Measurements from ENCODE around the gene SCGN.

SCGN gene

DNA sequence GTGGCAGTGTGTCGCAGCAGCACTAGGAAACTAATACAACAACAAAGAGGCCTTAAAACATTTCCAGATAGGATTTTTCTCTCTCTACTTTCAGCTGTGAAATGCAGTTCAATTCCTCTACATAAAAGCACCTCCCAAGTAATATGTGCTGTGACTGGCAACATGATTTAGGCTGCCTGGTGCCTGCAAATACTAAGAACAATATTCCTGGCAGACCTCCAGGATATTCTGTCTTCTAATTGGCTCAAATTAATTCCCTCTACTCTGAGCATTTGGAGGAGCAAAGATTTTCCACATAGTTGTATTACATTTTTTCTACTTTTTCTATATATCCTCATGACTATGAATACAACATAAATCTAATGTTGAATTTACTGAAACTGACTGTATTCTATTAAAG, 33.2 kb downstream of the SCGN start:
- TF ChIP-seq POU6F1 (CRISPR knock-in tag; IDR thresholded peaks at IDR 0.05; ENCODE audit: borderline replicate concordance, low read depth) (no peak), TOX (CRISPR knock-in tag; IDR thresholded peaks at IDR 0.05; ENCODE audit: borderline replicate concordance) (no peak), ZFP3 (CRISPR knock-in tag; IDR thresholded peaks at IDR 0.05) (no peak), SNAI2 (CRISPR knock-in tag; IDR thresholded peaks at IDR 0.05) (no peak), CSRNP3 (CRISPR knock-in tag; IDR thresholded peaks at IDR 0.05) (no peak), OSR1 (CRISPR knock-in tag; IDR thresholded peaks at IDR 0.05) (no peak), ZNF565 (CRISPR knock-in tag; conservative IDR thresholded peaks at IDR 0.05; ENCODE audit: low read depth) (no peak), BACH2 (CRISPR knock-in tag; IDR thresholded peaks at IDR 0.05; ENCODE audit: borderline replicate concordance) (no peak), ZFP30 (CRISPR knock-in tag; IDR thresholded peaks at IDR 0.05) (no peak), RARB (CRISPR knock-in tag; IDR thresholded peaks at IDR 0.05) (no peak), CSDC2 (CRISPR knock-in tag; IDR thresholded peaks at IDR 0.05) (no peak), ZNF70 (CRISPR knock-in tag; IDR thresholded peaks at IDR 0.05) (no peak), ARNTL (CRISPR knock-in tag; IDR thresholded peaks at IDR 0.05; ENCODE audit: borderline replicate concordance, low read depth) (no peak), ESRRG (CRISPR knock-in tag; IDR thresholded peaks at IDR 0.05) (no peak), ZC3H10 (CRISPR knock-in tag; IDR thresholded peaks at IDR 0.05) (no peak)
- TF ChIP-seq, protein P1, sequence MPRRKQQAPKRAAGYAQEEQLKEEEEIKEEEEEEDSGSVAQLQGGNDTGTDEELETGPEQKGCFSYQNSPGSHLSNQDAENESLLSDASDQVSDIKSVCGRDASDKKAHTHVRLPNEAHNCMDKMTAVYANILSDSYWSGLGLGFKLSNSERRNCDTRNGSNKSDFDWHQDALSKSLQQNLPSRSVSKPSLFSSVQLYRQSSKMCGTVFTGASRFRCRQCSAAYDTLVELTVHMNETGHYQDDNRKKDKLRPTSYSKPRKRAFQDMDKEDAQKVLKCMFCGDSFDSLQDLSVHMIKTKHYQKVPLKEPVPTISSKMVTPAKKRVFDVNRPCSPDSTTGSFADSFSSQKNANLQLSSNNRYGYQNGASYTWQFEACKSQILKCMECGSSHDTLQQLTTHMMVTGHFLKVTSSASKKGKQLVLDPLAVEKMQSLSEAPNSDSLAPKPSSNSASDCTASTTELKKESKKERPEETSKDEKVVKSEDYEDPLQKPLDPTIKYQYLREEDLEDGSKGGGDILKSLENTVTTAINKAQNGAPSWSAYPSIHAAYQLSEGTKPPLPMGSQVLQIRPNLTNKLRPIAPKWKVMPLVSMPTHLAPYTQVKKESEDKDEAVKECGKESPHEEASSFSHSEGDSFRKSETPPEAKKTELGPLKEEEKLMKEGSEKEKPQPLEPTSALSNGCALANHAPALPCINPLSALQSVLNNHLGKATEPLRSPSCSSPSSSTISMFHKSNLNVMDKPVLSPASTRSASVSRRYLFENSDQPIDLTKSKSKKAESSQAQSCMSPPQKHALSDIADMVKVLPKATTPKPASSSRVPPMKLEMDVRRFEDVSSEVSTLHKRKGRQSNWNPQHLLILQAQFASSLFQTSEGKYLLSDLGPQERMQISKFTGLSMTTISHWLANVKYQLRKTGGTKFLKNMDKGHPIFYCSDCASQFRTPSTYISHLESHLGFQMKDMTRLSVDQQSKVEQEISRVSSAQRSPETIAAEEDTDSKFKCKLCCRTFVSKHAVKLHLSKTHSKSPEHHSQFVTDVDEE (CRISPR knock-in tag; IDR thresholded peaks at IDR 0.05): no peak
- TF ChIP-seq, protein P2, sequence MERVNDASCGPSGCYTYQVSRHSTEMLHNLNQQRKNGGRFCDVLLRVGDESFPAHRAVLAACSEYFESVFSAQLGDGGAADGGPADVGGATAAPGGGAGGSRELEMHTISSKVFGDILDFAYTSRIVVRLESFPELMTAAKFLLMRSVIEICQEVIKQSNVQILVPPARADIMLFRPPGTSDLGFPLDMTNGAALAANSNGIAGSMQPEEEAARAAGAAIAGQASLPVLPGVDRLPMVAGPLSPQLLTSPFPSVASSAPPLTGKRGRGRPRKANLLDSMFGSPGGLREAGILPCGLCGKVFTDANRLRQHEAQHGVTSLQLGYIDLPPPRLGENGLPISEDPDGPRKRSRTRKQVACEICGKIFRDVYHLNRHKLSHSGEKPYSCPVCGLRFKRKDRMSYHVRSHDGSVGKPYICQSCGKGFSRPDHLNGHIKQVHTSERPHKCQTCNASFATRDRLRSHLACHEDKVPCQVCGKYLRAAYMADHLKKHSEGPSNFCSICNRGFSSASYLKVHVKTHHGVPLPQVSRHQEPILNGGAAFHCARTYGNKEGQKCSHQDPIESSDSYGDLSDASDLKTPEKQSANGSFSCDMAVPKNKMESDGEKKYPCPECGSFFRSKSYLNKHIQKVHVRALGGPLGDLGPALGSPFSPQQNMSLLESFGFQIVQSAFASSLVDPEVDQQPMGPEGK (CRISPR knock-in tag; IDR thresholded peaks at IDR 0.05; ENCODE audit: borderline replicate concordance): no peak
- TF ChIP-seq, protein P3, sequence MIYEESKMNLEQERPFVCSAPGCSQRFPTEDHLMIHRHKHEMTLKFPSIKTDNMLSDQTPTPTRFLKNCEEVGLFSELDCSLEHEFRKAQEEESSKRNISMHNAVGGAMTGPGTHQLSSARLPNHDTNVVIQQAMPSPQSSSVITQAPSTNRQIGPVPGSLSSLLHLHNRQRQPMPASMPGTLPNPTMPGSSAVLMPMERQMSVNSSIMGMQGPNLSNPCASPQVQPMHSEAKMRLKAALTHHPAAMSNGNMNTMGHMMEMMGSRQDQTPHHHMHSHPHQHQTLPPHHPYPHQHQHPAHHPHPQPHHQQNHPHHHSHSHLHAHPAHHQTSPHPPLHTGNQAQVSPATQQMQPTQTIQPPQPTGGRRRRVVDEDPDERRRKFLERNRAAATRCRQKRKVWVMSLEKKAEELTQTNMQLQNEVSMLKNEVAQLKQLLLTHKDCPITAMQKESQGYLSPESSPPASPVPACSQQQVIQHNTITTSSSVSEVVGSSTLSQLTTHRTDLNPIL (CRISPR knock-in tag; IDR thresholded peaks at IDR 0.05; ENCODE audit: low read depth): no peak
- no peak for ATAC-seq

- no peak for TF ChIP-seq ZFP3 (CRISPR knock-in tag; IDR thresholded peaks at IDR 0.05)
- TF ChIP-seq ZC3H10 (CRISPR knock-in tag; IDR thresholded peaks at IDR 0.05): no peak
- TF ChIP-seq ZNF8 (CRISPR knock-in tag; IDR thresholded peaks at IDR 0.05): peak; percentile 61; the same call in 1 of the 2 replicates
- no peak for TF ChIP-seq CSDC2 (CRISPR knock-in tag; IDR thresholded peaks at IDR 0.05)
- no peak for ATAC-seq
These were observed 33.9 kb downstream of the SCGN start for GRCh38 chr6:25685896-25686295.

DNA sequence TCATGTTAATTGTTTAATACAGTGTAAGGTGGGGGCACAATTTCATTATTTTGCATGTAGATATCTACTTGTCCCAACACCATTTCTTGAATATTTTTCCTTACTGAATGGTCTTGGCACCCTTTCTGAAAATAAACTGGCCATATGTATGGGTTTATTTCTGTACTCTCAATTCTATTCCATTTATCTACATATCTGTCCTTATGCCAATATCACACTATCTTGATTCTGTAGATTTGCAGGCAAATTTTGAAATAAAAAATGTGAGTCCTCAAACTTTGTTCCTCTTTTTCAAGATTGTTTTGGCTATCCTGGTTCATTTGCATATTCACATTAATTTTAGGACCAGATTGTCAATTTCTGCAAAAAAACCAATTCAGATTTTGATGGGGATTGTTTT, 34.8 kb downstream of the SCGN start:
- no peak for ATAC-seq
- TF ChIP-seq ZFP3 (CRISPR knock-in tag; IDR thresholded peaks at IDR 0.05): no peak
- TF ChIP-seq ZC3H10 (CRISPR knock-in tag; IDR thresholded peaks at IDR 0.05): no peak
- TF ChIP-seq ZNF565 (CRISPR knock-in tag; conservative IDR thresholded peaks at IDR 0.05; ENCODE audit: low read depth): no peak
- no peak for TF ChIP-seq PPARA (CRISPR knock-in tag; IDR thresholded peaks at IDR 0.05; ENCODE audit: borderline replicate concordance)
- TF ChIP-seq, protein P1 (CRISPR knock-in tag; IDR thresholded peaks at IDR 0.05): no peak
- TF ChIP-seq TCF4 (CRISPR knock-in tag; IDR thresholded peaks at IDR 0.05; ENCODE audit: borderline replicate concordance): no peak
- TF ChIP-seq ZNF70 (CRISPR knock-in tag; IDR thresholded peaks at IDR 0.05): no peak
- TF ChIP-seq ZNF8 (CRISPR knock-in tag; IDR thresholded peaks at IDR 0.05): no peak
- no peak for TF ChIP-seq SNAI2 (CRISPR knock-in tag; IDR thresholded peaks at IDR 0.05)
- TF ChIP-seq, protein P3 (CRISPR knock-in tag; IDR thresholded peaks at IDR 0.05; ENCODE audit: low read depth): no peak
- no peak for TF ChIP-seq OSR1 (CRISPR knock-in tag; IDR thresholded peaks at IDR 0.05)
- TF ChIP-seq, protein P2 (CRISPR knock-in tag; IDR thresholded peaks at IDR 0.05; ENCODE audit: borderline replicate concordance): no peak
- no peak for TF ChIP-seq ZFP30 (CRISPR knock-in tag; IDR thresholded peaks at IDR 0.05)

Measured in SK-N-SH treated with all-trans-retinoic acid at 6 μM for 48 hours (cell line).